ENCODE results near the gene FAM72C.
"Not testable (repeated sequence)": the region's sequence is repeated elsewhere in the genome, so short reads cannot be mapped to it uniquely, and the experiment has no call there.

Gene FAM72C

GRCh38 chr1:143971924-143972700 lies at the start of gene FAM72C:
Gene FAM72C, minus strand, starts transcription at chr1:143971986. Its CDS starts 845 bp downstream, at chr1:143971141.
- FAIRE-seq: not testable (repeated sequence)

GRCh38 chr1:144020001-144020738 lies 48.4 kb upstream of the FAM72C start:
- FAIRE-seq: not testable (repeated sequence)

GRCh38 chr1:144019101-144019500 lies 47.3 kb upstream of the FAM72C start:
- FAIRE-seq: not testable (repeated sequence)

- not testable (repeated sequence) for FAIRE-seq
These were observed 43.6 kb upstream of the FAM72C start for GRCh38 chr1:144015180-144015966.

GRCh38 chr1:144014528-144014927 lies 42.7 kb upstream of the FAM72C start:
- FAIRE-seq: not testable (repeated sequence)

GRCh38 chr1:144014121-144014520 lies 42.3 kb upstream of the FAM72C start:
- FAIRE-seq: not testable (repeated sequence)

GRCh38 chr1:144012168-144012733 lies 40.5 kb upstream of the FAM72C start:
- not testable (repeated sequence) for FAIRE-seq

- not testable (repeated sequence) for FAIRE-seq
These were observed 37.6 kb upstream of the FAM72C start for GRCh38 chr1:144009410-144009809.

GRCh38 chr1:144004259-144004658 lies 32.5 kb upstream of the FAM72C start:
- not testable (repeated sequence) for FAIRE-seq

GRCh38 chr1:144003306-144004029 lies 31.7 kb upstream of the FAM72C start:
- FAIRE-seq: not testable (repeated sequence)

GRCh38 chr1:144002141-144002881 lies 30.5 kb upstream of the FAM72C start:
- not testable (repeated sequence) for FAIRE-seq

- not testable (repeated sequence) for FAIRE-seq
These were observed 29.3 kb upstream of the FAM72C start for GRCh38 chr1:144001077-144001476.

GRCh38 chr1:143996020-143996419 lies 24.2 kb upstream of the FAM72C start:
- FAIRE-seq: not testable (repeated sequence)

GRCh38 chr1:143993301-143993907 lies 21.6 kb upstream of the FAM72C start:
- FAIRE-seq: not testable (repeated sequence)

- not testable (repeated sequence) for FAIRE-seq
These were observed 18.9 kb upstream of the FAM72C start for GRCh38 chr1:143990699-143991098.

GRCh38 chr1:143989719-143990118 lies 17.9 kb upstream of the FAM72C start:
- FAIRE-seq: not testable (repeated sequence)

GRCh38 chr1:143989427-143989712 lies 17.6 kb upstream of the FAM72C start:
- FAIRE-seq: not testable (repeated sequence)

GRCh38 chr1:143988602-143989426 lies 17.0 kb upstream of the FAM72C start:
- not testable (repeated sequence) for FAIRE-seq

GRCh38 chr1:143987868-143988267 lies 16.1 kb upstream of the FAM72C start:
- not testable (repeated sequence) for FAIRE-seq
